Stimulated activated CD8-positive, alpha-beta memory T cell treated with anti-CD3 and anti-CD28 coated beads, Interleukin-2, amount 100 ng/mL, for 48 hours (primary cell): ENCODE measurements around the gene CXXC5.
A peak's percentile ranks its signal among the peaks of the same experiment; 100 is the strongest.

Experiments used
- DNase-seq, 2 donors: peaks; one replicate each; pipeline ENCODE4 v3.0.0-alpha.2; 2020; ENCODE audit warnings: low read depth in 2 of 2

Gene CXXC5

GRCh38 chr5:139651043-139651834 is 3.1 kb downstream of the CXXC5 start:
- no peak for DNase-seq

DNA sequence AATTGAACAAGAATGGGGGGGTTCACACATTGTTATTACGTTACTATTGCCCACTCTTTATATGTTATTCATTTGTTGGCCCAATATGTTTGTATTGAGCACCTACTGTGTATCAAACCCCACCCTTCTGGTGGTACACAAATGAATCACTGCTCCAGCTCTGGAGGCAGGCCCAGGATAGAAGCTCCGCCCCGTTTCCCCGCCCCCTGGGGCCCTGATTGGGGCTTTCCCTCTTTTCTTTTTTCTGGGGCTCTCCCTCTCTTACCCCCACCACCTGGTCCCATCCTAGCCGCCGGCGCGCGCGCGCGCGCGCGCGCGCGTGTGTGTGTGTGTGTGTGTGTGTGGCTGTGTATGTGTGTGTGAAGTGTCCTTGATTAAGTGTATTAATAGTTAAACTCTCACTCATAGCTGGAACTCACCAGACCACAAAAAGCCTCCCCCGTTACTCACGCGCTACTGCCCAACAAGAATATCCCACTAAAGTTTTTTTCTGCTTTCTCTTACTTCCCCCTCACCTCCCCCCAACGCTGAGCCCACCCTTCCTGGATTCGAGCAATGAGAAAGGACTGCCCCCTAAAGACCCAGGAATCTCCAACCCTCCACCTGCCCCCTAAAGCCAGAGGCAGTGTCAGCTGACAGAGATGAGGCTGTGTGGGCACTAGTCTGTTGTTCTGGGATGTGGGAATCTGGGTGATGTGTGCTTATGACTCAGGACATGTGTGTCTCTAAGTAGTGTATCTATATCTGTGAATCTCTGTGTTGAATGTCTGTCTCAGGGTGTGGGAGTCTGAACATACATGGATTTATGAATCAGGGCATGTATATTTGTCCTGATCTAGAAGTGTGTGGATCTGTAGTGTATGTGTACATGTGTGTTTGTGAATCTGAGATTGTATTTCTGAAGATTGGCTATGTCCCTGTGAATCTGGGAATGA is 4.0 kb downstream of the CXXC5 start:
- DNase-seq: peak in 1 of 2 donors; percentile 64

DNA sequence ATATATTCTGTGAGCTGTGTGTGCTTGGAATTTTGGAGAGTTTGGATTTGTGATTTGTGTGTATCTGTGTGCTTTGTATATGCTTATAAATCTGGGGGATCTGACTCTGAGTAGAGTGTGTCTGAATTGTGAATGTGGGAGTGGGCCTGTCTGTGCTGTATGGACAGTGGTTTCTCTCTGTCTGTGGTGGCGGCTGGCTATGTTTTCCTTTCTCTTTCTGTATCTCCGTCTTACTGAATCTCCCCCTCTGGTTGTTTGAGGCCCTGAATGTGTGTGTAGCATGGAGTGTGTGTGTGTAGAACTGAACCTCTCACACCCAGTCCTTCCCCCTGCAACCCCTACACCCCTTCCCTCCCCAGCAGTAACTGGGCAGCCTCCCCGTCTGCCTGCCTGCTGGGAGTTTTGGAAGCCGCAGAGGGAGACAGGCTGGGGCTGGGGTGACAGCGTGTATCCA is 4.7 kb downstream of the CXXC5 start:
- no peak for DNase-seq

- DNase-seq: no peak
These were observed 5.5 kb downstream of the CXXC5 start for GRCh38 chr5:139653616-139654015.

DNA sequence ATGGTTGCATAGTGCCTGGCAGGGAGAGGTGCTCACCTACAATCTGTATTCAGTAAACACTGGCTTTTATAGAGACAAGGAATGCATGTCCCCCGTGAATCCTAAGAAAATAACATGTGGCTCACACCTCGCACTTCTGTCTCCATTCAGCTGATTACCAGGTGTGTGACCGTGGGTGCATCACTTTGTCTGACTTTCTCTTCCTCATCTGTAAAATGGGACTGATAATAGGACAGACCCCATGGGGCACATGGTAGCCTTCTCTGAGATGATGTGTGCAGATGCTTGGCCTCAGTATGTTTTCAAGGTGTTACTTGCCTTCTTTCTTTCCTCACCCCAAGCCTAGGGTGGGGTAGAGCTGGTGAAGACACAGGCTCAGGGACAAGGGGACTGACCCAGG is 6.3 kb downstream of the CXXC5 start:
- no peak for DNase-seq

DNA sequence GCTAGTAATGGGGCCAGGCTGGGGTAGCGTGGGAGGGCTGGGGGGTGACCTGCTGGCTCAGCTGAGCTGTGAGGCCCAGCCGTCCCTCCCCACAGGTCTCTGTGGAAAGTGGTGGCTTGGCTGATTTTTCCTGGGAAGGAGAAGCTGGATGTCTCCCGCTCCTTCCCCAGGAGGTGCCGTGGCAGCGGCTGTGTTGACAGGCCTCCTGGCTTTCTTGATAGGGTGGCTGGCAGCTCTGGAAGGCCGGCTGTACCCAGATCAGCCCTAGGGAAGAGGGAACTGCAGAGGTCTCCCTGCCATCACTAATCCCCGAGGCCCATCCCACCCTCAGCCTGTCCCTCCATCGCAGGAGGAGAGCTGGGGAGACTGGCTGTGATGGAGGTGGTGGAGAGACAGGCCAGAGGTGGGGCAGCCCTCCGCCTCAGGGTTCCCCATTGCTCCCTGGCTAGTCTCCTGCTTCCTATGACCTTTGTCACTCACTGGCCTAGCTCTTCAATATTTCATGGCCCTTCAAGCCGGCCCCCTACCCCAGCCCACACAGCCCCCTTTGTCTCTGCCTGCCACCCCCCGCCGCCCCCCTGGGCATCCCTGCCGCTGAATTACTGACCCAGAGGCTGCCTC is 6.8 kb downstream of the CXXC5 start:
- DNase-seq: no peak

GRCh38 chr5:139655727-139656271 is 7.7 kb downstream of the CXXC5 start:
- no peak for DNase-seq

- no peak for DNase-seq
These were observed 9.5 kb downstream of the CXXC5 start for GRCh38 chr5:139657363-139658321.

DNA sequence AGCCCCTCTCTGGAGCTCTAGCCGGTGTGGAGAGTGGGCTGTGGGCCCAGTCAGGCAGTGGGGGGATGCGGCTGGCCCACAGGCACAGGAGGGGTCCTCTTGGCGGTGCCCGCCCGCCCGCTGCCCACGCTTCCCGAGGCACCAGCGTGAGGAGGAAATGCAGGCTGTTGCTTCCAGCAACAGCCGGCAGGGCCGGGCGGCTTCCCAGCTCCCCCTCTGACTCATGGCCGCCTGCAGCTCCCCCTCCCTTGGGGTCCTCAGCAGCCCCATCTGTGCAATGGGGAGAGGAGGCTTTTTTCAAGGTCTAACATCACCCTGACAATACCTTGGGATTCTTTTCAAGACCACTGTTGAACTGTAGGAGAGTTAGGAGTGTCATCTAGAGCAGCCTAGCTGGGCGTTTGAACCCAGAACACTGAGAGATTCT is 10.4 kb downstream of the CXXC5 start:
- no peak for DNase-seq

- DNase-seq: no peak
These were observed 10.9 kb downstream of the CXXC5 start for GRCh38 chr5:139658928-139659667.

DNA sequence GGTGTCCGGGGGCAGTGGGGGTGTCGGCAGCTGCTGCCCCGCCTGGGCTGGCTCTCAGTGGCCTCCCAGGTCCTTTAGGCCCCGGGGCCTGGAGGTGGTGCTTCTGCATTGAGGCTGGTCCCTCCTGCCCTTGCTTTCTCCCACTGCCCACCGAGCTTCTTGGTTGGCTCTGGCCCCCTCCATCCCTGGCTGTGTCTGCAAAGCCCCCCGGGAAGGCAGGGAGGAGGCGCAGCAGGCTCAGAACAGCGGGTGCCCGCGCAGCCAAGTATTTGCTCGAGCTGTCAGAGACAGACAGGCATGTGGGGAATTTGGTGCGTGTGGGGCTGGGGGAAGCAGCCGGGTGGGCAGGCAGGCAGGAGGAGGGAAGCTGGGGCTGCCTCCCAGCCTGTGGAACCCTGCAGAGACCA is 11.5 kb downstream of the CXXC5 start:
- DNase-seq: no peak

DNA sequence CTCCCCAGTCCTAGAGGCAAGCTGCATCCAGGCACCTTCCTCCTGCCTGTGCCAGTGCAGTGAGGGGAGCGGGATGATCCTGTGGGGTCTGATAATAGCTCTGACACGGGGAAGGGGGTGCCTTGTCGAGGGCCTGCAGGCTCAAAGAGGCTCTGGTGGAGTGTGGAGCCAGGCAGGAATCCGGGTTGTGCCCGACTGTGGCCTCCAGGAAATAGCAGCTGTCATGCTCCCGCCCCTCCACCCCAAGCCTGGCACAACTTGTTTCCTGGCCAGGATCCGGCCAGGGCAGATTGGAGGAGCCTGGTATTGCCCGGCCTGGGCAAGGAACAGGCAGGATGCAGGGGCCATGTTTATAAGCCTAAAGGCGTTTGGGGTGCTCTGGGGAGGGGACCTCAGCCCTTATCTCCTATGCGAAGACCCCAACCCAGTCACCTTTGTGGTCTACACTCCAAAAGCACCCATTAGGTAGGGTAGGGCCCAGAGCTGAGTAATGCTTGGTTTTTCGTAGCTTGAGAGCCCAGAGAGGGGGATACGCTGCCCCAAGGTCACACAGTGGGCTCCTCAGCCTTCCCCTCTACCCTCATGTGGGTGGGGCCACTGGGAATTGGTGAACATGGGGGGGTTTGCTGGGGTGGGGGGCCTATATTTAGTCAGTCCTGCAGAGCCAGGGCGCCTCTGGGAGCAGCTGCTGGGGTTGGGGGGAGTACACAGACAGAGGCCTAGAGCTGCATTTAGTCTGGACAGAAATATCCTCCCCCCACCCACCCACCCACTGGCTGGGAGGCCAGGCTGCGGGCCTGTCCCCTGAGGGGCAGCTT is 12.2 kb downstream of the CXXC5 start:
- DNase-seq: no peak

- no peak for DNase-seq
These were observed 13.0 kb downstream of the CXXC5 start for GRCh38 chr5:139660923-139661814.

- DNase-seq: no peak
These were observed 14.5 kb downstream of the CXXC5 start for GRCh38 chr5:139662617-139663016.

GRCh38 chr5:139663207-139664085 is 15.3 kb downstream of the CXXC5 start:
- DNase-seq: no peak

DNA sequence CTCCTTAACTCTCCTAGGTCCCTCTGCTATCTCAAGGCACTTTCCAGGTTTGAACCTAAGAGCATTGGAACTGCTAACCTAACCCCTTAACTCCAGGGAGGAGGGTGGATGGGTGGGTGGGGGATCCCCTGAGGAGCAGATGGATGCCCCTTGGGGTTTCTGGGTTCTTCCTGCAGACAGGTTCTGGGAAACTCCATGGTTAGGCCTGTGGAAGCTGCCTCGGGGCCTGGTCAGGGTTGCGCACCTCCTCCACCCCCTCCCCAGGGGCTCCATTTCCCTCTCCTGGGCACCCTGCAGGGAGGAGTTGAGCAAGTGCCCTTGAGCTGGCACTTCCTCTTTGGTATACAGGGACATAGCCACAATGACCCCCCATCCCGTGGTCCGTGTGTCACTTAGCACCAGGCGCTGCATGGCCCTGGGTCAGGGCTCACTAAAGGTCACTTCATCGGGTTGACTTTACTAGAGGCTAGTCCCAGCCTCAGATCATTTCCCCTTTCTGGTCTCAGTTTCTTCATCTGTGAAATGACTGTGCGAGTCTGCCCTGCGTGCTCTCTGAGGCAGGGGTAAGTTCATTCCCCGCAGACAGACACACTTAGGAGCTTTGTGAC is 16.0 kb downstream of the CXXC5 start:
- no peak for DNase-seq
